ENCODE results near the gene STC2.

Gene STC2

GRCh38 chr5:173312821-173313220 lies 15.4 kb downstream of the STC2 start:
- DNase-seq: no peak

DNA sequence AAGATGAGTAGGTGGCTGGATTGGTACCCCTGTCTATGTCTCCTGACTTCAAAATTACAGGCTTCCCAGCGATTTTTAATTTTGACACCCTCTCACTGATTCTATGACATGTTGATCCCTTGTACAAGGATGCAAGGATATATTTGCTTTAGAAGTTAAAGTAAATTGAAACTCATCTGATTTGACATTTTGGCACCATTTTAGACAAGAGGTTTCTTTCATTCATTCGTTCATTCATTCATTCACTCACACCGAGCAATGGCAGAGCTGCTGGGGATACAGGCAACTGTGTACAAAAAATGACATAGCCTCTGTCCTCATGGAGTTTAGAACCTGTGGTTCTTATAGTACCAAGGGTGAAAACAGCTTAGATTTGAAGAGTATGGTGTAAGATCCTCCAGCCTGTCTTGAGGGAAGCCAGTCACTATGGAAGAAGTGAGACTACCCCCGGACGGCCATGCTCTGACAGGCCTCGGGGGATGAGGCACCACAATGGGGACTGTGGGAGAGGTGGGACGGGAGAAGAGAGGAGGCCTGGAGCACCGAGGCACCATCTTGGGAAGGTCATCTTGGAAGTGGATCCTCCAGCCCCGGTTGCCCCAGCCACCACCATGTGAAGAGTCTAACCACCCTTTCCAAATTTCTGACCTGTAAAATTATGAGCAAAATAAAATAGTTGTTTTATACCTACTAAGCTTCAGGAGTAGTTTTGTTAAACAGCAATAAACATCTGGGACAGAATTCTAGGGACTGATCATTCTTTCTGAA lies 16.2 kb downstream of the STC2 start:
- DNase-seq: no peak

DNA sequence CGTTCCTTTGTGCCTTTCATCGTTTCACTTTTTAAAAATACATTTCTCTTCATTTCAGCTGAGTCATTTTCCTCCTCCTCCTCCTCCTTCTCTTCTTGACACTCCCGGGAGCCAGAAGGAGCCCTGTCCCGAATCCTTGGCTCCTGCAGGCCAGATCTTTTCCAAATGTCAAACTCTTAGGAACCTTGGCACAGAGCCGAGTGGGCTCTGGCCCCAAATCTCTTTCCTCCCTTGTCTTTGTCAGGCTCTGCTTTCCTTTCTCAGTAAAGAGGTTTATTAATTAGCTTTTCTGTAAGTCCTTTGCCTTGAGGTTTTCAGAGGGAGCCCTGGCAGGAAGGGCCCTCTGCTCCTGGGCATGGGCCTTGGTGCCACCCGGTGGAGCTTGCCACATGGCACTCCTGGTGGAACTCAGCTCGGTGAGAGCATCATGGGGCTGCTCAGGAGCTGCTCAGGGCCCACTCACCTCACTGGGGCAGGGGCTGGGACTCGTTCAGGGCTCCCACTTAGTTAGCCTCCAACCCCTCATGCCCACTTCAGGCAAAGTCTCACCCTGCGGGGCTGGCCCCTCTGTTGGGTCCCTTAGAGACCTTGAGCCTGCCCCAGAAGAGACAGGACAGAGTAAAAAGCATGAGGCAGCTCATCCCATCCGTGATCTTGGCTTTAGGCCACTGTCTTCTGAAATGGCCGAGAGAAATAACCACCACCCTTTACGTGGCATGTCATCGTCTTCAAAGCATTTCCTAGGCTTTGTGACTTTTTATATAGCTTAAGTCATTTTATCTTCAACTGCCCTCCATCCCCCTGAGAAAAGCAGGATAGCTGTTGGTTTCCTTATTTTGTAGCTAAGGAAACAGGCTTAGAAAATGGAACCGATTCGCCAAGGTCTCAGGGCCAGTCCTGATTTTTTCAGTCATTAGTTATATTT lies 17.1 kb downstream of the STC2 start:
- DNase-seq: no peak

- DNase-seq: no peak
Observed at GRCh38 chr5:173310218-173310769, 17.9 kb downstream of the STC2 start.

DNA sequence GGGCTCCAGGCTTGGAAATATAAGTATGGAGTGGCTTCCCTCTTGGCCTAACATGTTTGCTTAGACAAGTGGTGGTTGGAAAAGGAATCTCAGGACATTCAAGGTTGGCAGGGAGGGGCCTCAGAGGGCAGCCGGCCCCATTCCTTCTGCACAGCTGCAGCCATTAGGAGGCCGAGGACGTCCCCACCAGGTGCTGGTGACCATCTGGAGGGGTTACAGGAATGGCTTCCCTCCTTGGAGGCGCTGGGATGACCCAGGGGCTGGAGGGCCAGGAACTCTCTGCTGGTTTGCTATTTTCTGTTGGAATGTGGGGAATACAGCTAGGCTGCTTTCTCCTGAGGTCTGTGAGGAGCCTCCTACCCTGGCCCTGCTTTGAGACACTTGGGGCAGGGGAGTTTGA lies 18.5 kb downstream of the STC2 start:
- DNase-seq: no peak

DNA sequence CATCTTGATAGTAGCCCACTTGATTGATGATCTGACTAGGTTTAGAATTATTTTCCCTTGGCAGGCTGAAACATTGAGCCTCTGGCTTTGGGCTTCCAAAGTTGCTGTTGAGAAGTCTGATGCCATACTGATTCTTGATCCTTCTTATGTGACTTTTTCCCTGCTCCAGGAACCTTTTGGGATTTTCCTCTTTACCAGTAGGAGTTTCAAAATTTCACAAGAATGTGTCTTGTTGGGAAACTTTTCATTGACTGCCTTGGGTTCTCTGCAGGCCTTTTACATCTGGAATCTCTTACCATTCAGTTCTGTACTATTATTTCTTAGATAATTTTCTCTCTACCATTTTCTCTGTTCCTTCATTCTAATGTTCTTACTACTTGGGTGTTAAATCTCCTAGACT lies 20.0 kb downstream of the STC2 start:
- DNase-seq: no peak

DNA sequence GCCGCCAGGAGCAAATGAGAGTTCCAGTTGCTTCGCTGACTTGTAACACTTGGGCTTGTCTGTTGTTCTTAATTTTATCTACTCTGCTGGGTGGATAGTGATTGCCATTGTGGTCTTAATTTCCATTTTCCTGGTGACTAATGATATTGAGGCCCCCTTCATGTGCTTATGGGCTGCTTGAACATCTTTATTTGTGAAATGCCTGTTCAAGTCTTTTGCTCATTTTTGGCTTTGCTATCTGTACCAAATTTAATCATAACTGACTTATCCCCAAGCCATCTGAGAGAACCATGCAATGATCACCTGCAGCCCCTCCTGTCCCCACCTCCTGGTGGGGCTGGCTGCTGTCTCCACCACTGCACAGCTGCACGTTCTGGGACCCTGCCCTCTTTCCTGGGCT lies 20.5 kb downstream of the STC2 start:
- no peak for DNase-seq

DNA sequence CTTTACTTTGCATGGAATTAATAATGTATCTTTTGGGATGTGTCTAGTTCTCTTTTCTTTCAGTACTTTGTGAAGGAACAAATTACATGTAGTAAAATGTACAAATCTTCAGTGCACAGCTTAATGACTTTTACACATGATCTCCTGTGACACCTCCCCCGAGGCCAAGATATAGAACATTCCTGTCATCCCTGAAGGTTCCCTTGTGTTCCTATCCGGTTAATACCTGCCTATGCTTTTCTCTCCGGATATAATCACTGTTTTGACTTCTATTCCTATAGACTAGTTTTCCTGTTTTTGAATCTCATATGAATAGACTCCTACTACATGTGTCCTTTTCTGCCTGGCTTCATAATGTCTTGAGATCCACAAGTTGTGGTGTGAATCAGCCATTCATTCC lies 21.5 kb downstream of the STC2 start:
- DNase-seq: no peak

DNA sequence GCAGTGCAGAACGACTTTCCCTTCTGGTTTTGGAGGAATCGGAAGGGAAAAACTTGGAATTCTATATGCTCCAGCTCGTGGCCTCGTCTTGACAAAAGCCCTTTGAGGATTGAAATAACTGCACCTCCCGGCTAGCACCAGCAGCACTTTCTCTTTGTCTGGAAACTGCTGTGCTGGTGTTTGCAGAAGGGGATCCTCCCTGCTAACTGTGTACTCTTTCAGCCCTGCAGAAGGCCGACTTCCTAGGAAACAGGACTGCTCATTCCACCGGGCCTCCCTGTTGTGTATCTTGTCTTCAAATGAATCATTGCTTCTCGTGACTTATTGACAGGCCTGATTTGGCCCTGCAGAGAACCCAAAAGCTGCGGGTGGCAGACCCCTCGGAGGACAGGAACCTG lies 23.6 kb downstream of the STC2 start:
- DNase-seq: no peak

GRCh38 chr5:173303878-173304590 lies 24.2 kb downstream of the STC2 start:
- DNase-seq: no peak

- DNase-seq: peak; percentile 38
Observed at GRCh38 chr5:173302546-173303155, 25.6 kb downstream of the STC2 start.

DNA sequence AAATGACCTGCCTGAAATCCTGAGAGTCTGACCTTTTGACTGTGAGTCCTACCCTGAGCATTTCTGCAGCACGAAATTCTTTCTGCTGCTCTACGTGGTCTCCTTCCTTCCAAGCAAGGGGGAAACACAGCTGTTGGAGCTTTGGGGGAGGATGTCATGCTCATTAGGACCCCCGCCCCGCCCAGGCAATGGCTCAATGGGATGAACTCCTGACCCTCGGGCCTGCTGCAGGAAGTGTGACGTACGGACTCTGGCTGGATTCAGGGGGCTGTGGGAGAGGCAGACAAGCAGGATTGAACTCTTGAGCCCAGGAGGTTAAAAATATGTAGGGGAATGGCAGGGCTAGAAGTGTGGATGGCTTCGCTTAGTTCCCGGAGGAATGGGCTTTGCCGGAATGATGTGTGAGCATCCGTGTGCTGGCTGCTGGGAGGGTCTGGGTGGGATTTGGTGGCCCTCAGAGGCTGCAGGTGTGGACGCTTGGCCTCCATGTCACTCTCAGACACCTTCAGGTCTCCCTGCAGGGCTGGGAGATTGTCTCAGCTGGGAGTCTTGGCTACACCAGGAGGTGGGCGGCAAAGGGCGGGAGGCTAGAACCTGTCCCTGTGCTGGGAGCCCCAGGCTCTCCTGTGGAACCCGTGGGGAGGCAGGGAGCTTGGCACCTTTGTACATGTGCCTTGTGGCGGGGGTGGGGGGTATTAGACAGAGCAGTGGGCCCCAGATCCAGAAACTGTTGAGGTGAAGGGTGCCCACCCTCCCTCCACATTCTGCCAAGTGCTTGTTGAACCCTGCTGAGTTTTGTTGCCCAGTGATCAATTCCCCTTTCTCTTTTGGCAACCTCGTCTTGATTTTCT lies 26.3 kb downstream of the STC2 start:
- DNase-seq: no peak

DNA sequence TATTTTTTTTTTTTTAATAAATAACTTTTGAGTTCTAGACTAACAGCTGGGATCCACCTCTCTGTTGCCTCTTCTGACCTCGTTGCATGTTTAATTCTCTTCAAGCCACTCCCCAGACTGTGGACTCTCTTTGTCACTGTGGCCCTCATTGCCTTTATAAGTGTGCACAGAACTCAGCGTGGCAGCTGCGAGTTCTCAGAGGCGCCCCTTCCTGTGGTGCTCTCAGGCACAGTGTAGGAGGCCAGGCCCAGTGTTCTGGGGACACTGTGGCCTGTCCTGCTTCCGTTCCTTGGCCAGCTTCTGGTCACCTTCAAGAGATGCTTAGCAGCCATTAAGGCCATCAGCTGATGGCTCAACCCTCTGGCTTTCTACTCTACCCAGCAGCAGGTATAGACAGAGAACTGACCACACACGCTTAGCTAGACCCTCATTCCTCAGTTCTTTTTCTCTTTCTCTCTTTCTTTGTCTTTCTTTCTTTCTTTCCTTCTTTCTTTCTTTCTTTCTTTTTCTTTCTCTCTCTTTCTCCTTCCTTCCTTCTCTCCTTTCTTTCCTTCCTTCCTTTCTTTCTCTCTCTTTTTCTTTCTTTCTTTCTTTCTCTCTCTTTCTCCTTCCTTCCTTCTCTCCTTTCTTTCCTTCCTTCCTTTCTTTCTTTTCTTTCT lies 27.7 kb downstream of the STC2 start:
- DNase-seq: no peak

DNA sequence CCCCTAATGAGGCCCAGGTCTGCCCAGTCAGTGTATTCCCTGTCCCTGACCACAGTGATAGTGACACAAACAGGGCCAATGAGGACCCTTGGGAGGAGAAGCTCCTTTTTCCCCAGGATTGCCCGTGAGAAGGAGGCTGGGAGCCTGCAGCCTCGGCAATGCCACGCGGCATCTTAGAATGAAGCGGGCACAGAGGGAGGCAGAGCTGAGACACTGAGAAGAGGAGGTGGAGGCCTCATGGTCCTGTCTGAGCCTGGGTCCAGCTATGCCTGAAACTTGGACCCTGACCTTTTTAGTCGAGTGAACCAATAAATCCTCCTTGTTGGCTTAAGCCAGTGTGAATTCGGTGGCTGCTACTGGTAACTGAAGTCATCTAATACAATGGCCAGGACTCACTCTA lies 28.4 kb downstream of the STC2 start:
- no peak for DNase-seq

- DNase-seq: no peak
Observed at GRCh38 chr5:173298213-173298926, 29.8 kb downstream of the STC2 start.

- no peak for DNase-seq
Observed at GRCh38 chr5:173297813-173298212, 30.4 kb downstream of the STC2 start.

DNA sequence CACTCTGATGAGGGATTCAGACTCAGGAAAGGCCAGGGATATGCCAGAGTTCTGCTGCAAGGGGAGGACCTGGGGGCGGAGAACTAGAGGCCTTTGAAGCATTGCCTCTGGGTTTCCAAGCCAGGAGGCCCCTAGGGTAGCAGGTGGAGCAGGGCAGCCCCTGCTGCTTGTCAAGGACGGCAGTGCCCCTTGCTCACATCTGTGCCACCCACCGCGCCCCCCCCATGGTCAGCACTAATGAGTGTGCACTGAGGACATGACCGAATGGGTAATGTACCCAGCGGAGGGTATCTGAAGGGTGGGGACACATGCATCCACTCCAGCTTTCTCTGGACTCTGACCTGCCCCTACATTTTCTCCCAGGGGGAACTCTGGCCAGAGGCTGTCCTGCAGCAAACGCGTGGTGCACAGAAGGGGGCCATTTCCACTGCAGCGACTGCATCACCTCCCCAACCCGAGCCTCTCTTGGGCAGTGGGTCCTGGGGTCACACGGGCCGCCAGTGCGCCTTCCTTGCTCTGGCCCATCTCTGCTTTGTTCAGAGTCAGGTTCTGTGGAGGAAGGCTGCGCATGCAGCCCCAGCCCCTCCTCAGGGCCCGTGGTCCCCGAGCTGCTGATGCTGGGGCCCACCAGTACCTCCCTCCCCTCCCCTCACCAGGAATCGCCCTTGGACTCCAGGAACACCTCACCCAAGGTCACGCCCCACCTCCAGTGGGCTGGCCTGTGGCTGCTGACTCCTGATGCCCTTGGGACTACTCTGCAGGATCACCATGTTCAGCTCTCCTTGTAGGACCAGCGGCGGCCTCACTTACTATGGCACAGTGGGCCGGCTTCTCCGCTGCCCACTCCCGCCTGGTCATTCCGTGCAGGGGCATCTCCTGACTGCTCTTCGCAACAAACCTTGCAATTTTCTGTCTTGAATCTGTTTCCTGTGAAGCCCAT lies 31.2 kb downstream of the STC2 start:
- no peak for DNase-seq

- no peak for DNase-seq
Observed at GRCh38 chr5:173295796-173296195, 32.4 kb downstream of the STC2 start.

DNA sequence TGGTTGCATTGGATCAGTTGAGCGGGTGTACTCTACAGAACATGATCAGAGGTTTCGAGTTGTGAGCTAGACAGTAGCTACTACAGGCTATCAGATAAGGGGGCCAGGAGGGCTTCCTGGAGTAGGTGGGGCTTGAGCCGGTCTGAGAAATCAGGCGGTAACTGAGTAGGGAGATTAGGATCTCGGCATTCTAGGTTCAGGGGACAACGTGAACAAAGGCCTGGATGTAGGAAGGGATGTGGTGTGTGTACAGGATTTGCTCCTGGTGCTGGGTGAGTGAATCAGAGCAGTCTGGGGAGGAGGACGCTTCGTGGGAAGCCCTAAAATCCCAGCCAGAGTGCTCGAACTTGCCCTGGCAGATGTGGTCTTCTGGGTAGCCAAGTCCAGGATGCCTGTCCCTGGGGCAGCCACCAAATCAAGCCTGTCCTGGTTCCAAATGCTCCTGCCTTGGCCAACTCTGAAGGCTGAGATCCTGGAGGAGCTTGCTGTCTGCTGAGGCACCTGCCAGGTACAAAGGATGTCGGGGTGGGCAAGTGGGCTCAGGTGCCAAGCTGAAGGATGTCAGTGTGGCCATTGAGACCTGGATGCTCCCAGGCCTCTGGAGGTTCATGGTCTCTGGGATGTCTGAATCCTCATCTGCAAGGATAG lies 33.4 kb downstream of the STC2 start:
- no peak for DNase-seq

All from OCI-M1 (cell line).